GM23338 (cell line): ENCODE data around the gene KIAA1549. TPM values are rescaled to one million over a fixed set of nuclear protein-coding genes. Genes with fewer than 3 reads are reported as not detected.

ENCODE experiments used
- ATAC-seq: fragments of 200-7000 bp; cut with Tn5 transposase; 3 replicates; pipeline ENCODE4 v1.9.1; 2020
- DNase-seq: peaks from one replicate; pipeline ENCODE4 v3.0.0-alpha.2; 2015; ENCODE audit warnings: low spot score
- H2AFZ ChIP-seq: fragments of 200-600 bp; sonication (generic); 2 replicates; pipeline ENCODE4 v1.8.0; 2016; ENCODE audit warnings: antibody characterized with exemption, mild to moderate bottlenecking, moderate library complexity
- H3F3A ChIP-seq: fragments of 200-600 bp; sonication (generic); replicated peaks from 2 replicates; pipeline ENCODE4 v1.8.0; 2017; ENCODE audit warnings: antibody characterized with exemption, mixed run types, low read depth
- H3K27ac ChIP-seq: fragments of 200-600 bp; sonication (generic); 2 replicates; pipeline ENCODE4 v1.6.1; 2016; ENCODE audit warnings: low read depth
- H3K27me3 ChIP-seq: fragments of 200-600 bp; sonication (generic); 2 replicates; pipeline ENCODE4 v1.8.0; 2016; ENCODE audit warnings: mild to moderate bottlenecking, mixed run types, moderate library complexity; ENCODE audit not compliant: insufficient read depth
- H3K36me3 ChIP-seq: fragments of 200-600 bp; sonication (generic); 2 replicates; pipeline ENCODE4 v1.8.0; 2016; ENCODE audit warnings: mild to moderate bottlenecking; ENCODE audit not compliant: insufficient read depth
- H3K4me1 ChIP-seq: fragments of 200-600 bp; sonication (generic); 2 replicates; pipeline ENCODE4 v1.8.0; 2016; ENCODE audit warnings: mild to moderate bottlenecking, moderate library complexity; ENCODE audit not compliant: insufficient read depth
- H3K4me2 ChIP-seq: fragments of 200-600 bp; sonication (generic); 2 replicates; pipeline ENCODE4 v1.7.1; 2017; ENCODE audit warnings: mixed run types
- H3K4me3 ChIP-seq: fragments of 200-600 bp; sonication (generic); 2 replicates; pipeline ENCODE4 v1.6.1; 2016; ENCODE audit warnings: mixed run types
- H3K79me2 ChIP-seq: fragments of 200-600 bp; sonication (generic); replicated peaks from 2 replicates; pipeline ENCODE4 v1.8.0; 2017; ENCODE audit warnings: mild to moderate bottlenecking; ENCODE audit not compliant: insufficient read depth
- H3K9me2 ChIP-seq: fragments of 200-600 bp; sonication (generic); 2 replicates; pipeline ENCODE4 v1.8.0; 2017; ENCODE audit not compliant: insufficient read depth
- H4K20me1 ChIP-seq: fragments of 200-600 bp; sonication (generic); replicated peaks from 2 replicates; pipeline ENCODE4 v1.8.0; 2017; ENCODE audit warnings: mild to moderate bottlenecking; ENCODE audit not compliant: insufficient read depth
- H3K27ac Mint-ChIP-seq: 2 replicates; pipeline ENCODE4 v1.8.0; 2020; ENCODE audit warnings: inconsistent platforms, mild to moderate bottlenecking, moderate library complexity, mixed read lengths
- H3K27me3 Mint-ChIP-seq: 3 replicates; pipeline ENCODE4 v1.8.0; 2022; ENCODE audit warnings: low read depth, mild to moderate bottlenecking, moderate library complexity, mixed read lengths, inconsistent platforms; ENCODE audit not compliant: insufficient read depth, poor library complexity
- H3K36me3 Mint-ChIP-seq: 3 replicates; pipeline ENCODE4 v1.8.0; 2021; ENCODE audit warnings: low read depth, mild to moderate bottlenecking, inconsistent platforms, moderate library complexity, mixed read lengths
- H3K4me1 Mint-ChIP-seq: 3 replicates; pipeline ENCODE4 v1.8.0; 2020; ENCODE audit warnings: mild to moderate bottlenecking, inconsistent platforms, mixed read lengths
- H3K4me3 Mint-ChIP-seq: 3 replicates; pipeline ENCODE4 v1.8.0; 2021; ENCODE audit warnings: moderate library complexity, mild to moderate bottlenecking, inconsistent platforms, mixed read lengths
- H3K9me3 Mint-ChIP-seq: 3 replicates; pipeline ENCODE4 v1.8.0; 2020; ENCODE audit warnings: moderate library complexity, mild to moderate bottlenecking, inconsistent platforms, mixed read lengths
- CREB1 ChIP-seq: fragments of 250-450 bp; sonication (Bioruptor Pico); IDR thresholded peaks from 2 replicates; pipeline ENCODE4 v1.5.0; 2020; ENCODE audit warnings: low read depth, mild to moderate bottlenecking, moderate library complexity
- EZH2 ChIP-seq: fragments of 200-600 bp; sonication (generic); IDR thresholded peaks from one replicate; pipeline ENCODE4 v1.8.0; 2017; ENCODE audit warnings: antibody characterized with exemption, mild to moderate bottlenecking, low read depth; ENCODE audit not compliant: unreplicated experiment
- EZH2phosphoT487 ChIP-seq: fragments of 200-600 bp; sonication (generic); IDR thresholded peaks from one replicate; pipeline ENCODE4 v1.8.1; 2018; ENCODE audit warnings: antibody characterized with exemption; ENCODE audit not compliant: unreplicated experiment
- JUNB ChIP-seq: IDR thresholded peaks from one replicate; pipeline ENCODE4 v1.6.1; 2016; ENCODE audit warnings: antibody characterized with exemption; ENCODE audit not compliant: unreplicated experiment
- NANOG ChIP-seq: IDR thresholded peaks from 2 replicates; pipeline ENCODE4 v1.6.1; 2016; ENCODE audit warnings: antibody characterized with exemption, borderline replicate concordance
- POLR2AphosphoS5 ChIP-seq: IDR thresholded peaks from 2 replicates; pipeline ENCODE4 v1.6.1; 2016; ENCODE audit warnings: antibody characterized with exemption, low read depth
- STAT1 ChIP-seq: IDR thresholded peaks from one replicate; pipeline ENCODE4 v1.6.1; 2016; ENCODE audit warnings: antibody characterized with exemption; ENCODE audit not compliant: unreplicated experiment
- ZNF114 ChIP-seq: fragments of 250-450 bp; sonication (Bioruptor Pico); IDR thresholded peaks from 2 replicates; pipeline ENCODE4 v1.5.0; 2020; ENCODE audit warnings: mild to moderate bottlenecking, moderate library complexity
- ZNF331 ChIP-seq: fragments of 250-450 bp; sonication (Bioruptor Pico); IDR thresholded peaks from 2 replicates; pipeline ENCODE4 v1.5.0; 2020; ENCODE audit warnings: low read depth, mild to moderate bottlenecking, moderate library complexity
- polyA plus RNA-seq: library from polyadenylated mRNA; unstranded; fragments of >200 nt; fragmentation: Nextera tagmentation; extraction: Ambion mirVana; gene quantifications from 2 replicates; pipeline ENCODE4 v1.2.1, GENCODE V29; 2016
- total RNA-seq: library from RNA; depleted of rRNA; stranded (reverse); fragments of >200 nt; shearing (Covaris generic); gene quantifications from 2 replicates; pipeline ENCODE4 v1.2.3, GENCODE V29; 2014
- TF ChIP-seq, protein P1 (sequence below): fragments of 250-450 bp; sonication (Bioruptor Pico); IDR thresholded peaks from 2 replicates; pipeline ENCODE4 v1.5.0; 2020; ENCODE audit warnings: mild to moderate bottlenecking, moderate library complexity
- TF ChIP-seq, protein P2 (sequence below): IDR thresholded peaks from 2 replicates; pipeline ENCODE4 v1.6.1; 2016; ENCODE audit warnings: antibody characterized with exemption
- TF ChIP-seq, protein P3 (sequence below): IDR thresholded peaks from one replicate; pipeline ENCODE4 v1.6.1; 2018; ENCODE audit warnings: antibody characterized with exemption; ENCODE audit not compliant: unreplicated experiment
- TF ChIP-seq, protein P4 (sequence below), 2 experiments: fragments of 200-600 bp in 1 of 2; sonication (generic) in 1 of 2; conservative IDR thresholded peaks; 2 replicates each; pipeline versions ENCODE4 v1.5.1 to v1.6.1; 2016 to 2017; ENCODE audit warnings: antibody characterized with exemption in 2 of 2, low read depth in 2 of 2, mild to moderate bottlenecking in 2 of 2, moderate library complexity in 1 of 2

Gene KIAA1549
- total and polyA plus RNA-seq, 2 experiments from 2014 or later = 3.6 to 13.5 TPM

DNA sequence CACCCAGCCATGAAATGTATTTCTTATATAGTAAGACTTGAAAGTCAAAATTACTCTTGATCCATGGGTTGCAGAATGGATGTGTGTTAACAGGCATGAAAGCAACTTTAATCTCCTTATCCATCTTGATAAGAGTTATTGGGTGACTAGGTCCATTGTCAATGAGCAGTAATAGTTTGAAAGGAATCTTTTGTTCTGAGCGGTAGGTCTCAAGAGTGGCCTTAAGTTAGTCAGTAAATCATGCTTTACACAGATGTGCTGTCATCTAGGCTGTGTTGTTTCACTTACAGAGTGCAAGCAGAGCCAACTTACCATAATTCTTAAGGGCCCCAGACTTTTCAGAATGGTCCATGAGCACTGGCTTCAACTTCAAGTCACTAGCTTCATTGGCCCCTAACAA lies 51.2 kb downstream of the KIAA1549 start:
- Histone ChIP-seq H3K79me2 (peaks cover 29% of the 10 kb centered on the region), H2AFZ (no peak overlapping the region), H3K27ac (no peak overlapping the region), H3K36me3 (no peaks in the 10 kb centered on the region), H3F3A (no peaks in the 10 kb centered on the region), H3K4me3 (no peak overlapping the region), H4K20me1 (peaks cover 3% of the 10 kb centered on the region; the same call in 1 of the 2 replicates), H3K4me2 (no peak overlapping the region), H3K4me1 (peaks cover 3% of the 10 kb centered on the region), H3K9me2 (no peaks in the 10 kb centered on the region), H3K27me3 (no peaks in the 10 kb centered on the region)
- TF ChIP-seq STAT1 = no peak
- no peak for TF ChIP-seq POLR2AphosphoS5
- TF ChIP-seq, protein P1, sequence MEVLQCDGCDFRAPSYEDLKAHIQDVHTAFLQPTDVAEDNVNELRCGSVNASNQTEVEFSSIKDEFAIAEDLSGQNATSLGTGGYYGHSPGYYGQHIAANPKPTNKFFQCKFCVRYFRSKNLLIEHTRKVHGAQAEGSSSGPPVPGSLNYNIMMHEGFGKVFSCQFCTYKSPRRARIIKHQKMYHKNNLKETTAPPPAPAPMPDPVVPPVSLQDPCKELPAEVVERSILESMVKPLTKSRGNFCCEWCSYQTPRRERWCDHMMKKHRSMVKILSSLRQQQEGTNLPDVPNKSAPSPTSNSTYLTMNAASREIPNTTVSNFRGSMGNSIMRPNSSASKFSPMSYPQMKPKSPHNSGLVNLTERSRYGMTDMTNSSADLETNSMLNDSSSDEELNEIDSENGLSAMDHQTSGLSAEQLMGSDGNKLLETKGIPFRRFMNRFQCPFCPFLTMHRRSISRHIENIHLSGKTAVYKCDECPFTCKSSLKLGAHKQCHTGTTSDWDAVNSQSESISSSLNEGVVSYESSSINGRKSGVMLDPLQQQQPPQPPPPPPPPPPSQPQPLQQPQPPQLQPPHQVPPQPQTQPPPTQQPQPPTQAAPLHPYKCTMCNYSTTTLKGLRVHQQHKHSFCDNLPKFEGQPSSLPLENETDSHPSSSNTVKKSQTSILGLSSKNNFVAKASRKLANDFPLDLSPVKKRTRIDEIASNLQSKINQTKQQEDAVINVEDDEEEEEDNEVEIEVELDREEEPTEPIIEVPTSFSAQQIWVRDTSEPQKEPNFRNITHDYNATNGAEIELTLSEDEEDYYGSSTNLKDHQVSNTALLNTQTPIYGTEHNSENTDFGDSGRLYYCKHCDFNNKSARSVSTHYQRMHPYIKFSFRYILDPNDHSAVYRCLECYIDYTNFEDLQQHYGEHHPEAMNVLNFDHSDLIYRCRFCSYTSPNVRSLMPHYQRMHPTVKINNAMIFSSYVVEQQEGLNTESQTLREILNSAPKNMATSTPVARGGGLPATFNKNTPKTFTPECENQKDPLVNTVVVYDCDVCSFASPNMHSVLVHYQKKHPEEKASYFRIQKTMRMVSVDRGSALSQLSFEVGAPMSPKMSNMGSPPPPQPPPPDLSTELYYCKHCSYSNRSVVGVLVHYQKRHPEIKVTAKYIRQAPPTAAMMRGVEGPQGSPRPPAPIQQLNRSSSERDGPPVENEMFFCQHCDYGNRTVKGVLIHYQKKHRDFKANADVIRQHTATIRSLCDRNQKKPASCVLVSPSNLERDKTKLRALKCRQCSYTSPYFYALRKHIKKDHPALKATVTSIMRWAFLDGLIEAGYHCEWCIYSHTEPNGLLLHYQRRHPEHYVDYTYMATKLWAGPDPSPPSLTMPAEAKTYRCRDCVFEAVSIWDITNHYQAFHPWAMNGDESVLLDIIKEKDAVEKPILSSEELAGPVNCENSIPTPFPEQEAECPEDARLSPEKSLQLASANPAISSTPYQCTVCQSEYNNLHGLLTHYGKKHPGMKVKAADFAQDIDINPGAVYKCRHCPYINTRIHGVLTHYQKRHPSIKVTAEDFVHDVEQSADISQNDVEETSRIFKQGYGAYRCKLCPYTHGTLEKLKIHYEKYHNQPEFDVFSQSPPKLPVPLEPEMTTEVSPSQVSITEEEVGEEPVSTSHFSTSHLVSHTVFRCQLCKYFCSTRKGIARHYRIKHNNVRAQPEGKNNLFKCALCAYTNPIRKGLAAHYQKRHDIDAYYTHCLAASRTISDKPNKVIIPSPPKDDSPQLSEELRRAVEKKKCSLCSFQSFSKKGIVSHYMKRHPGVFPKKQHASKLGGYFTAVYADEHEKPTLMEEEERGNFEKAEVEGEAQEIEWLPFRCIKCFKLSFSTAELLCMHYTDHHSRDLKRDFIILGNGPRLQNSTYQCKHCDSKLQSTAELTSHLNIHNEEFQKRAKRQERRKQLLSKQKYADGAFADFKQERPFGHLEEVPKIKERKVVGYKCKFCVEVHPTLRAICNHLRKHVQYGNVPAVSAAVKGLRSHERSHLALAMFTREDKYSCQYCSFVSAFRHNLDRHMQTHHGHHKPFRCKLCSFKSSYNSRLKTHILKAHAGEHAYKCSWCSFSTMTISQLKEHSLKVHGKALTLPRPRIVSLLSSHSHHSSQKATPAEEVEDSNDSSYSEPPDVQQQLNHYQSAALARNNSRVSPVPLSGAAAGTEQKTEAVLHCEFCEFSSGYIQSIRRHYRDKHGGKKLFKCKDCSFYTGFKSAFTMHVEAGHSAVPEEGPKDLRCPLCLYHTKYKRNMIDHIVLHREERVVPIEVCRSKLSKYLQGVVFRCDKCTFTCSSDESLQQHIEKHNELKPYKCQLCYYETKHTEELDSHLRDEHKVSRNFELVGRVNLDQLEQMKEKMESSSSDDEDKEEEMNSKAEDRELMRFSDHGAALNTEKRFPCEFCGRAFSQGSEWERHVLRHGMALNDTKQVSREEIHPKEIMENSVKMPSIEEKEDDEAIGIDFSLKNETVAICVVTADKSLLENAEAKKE (CRISPR knock-in tag) = no peak
- no peak for TF ChIP-seq EZH2
- TF ChIP-seq, protein P2, sequence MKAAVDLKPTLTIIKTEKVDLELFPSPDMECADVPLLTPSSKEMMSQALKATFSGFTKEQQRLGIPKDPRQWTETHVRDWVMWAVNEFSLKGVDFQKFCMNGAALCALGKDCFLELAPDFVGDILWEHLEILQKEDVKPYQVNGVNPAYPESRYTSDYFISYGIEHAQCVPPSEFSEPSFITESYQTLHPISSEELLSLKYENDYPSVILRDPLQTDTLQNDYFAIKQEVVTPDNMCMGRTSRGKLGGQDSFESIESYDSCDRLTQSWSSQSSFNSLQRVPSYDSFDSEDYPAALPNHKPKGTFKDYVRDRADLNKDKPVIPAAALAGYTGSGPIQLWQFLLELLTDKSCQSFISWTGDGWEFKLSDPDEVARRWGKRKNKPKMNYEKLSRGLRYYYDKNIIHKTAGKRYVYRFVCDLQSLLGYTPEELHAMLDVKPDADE = no peak
- TF ChIP-seq, protein P3, sequence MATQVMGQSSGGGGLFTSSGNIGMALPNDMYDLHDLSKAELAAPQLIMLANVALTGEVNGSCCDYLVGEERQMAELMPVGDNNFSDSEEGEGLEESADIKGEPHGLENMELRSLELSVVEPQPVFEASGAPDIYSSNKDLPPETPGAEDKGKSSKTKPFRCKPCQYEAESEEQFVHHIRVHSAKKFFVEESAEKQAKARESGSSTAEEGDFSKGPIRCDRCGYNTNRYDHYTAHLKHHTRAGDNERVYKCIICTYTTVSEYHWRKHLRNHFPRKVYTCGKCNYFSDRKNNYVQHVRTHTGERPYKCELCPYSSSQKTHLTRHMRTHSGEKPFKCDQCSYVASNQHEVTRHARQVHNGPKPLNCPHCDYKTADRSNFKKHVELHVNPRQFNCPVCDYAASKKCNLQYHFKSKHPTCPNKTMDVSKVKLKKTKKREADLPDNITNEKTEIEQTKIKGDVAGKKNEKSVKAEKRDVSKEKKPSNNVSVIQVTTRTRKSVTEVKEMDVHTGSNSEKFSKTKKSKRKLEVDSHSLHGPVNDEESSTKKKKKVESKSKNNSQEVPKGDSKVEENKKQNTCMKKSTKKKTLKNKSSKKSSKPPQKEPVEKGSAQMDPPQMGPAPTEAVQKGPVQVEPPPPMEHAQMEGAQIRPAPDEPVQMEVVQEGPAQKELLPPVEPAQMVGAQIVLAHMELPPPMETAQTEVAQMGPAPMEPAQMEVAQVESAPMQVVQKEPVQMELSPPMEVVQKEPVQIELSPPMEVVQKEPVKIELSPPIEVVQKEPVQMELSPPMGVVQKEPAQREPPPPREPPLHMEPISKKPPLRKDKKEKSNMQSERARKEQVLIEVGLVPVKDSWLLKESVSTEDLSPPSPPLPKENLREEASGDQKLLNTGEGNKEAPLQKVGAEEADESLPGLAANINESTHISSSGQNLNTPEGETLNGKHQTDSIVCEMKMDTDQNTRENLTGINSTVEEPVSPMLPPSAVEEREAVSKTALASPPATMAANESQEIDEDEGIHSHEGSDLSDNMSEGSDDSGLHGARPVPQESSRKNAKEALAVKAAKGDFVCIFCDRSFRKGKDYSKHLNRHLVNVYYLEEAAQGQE = no peak
- no peak for TF ChIP-seq JUNB
- TF ChIP-seq ZNF331 = no peak
- no peak for TF ChIP-seq ZNF114 (CRISPR knock-in tag)
- TF ChIP-seq, protein P4, sequence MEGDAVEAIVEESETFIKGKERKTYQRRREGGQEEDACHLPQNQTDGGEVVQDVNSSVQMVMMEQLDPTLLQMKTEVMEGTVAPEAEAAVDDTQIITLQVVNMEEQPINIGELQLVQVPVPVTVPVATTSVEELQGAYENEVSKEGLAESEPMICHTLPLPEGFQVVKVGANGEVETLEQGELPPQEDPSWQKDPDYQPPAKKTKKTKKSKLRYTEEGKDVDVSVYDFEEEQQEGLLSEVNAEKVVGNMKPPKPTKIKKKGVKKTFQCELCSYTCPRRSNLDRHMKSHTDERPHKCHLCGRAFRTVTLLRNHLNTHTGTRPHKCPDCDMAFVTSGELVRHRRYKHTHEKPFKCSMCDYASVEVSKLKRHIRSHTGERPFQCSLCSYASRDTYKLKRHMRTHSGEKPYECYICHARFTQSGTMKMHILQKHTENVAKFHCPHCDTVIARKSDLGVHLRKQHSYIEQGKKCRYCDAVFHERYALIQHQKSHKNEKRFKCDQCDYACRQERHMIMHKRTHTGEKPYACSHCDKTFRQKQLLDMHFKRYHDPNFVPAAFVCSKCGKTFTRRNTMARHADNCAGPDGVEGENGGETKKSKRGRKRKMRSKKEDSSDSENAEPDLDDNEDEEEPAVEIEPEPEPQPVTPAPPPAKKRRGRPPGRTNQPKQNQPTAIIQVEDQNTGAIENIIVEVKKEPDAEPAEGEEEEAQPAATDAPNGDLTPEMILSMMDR (conservative IDR thresholded peaks at IDR 0.05; ENCODE audit: low read depth in 2 of 2) = no peak
- no peak for TF ChIP-seq EZH2phosphoT487
- TF ChIP-seq NANOG = no peak
- no peak for TF ChIP-seq CREB1 (CRISPR knock-in tag)
- Mint-ChIP-seq H3K27me3 (peaks cover 1% of the 10 kb centered on the region), H3K4me1 (peaks cover 4% of the 10 kb centered on the region; the same call in 2 of the 3 replicates), H3K4me3 (no peak overlapping the region), H3K27ac (no peak overlapping the region), H3K36me3 (peaks cover 4% of the 10 kb centered on the region; the same call in 2 of the 3 replicates), H3K9me3 (no peaks in the 10 kb centered on the region)
- DNase-seq (no peak), ATAC-seq (no peak)
